GM10266 (cell line): ENCODE data around the gene ZNF385C.

ENCODE experiments used
- DNase-seq: peaks from one replicate; pipeline ENCODE4 v3.0.0; 2012; ENCODE audit errors: extremely low spot score
- CTCF ChIP-seq: IDR thresholded peaks from 2 replicates; pipeline ENCODE4 v1.5.1; 2012; ENCODE audit warnings: mild to moderate bottlenecking, low read depth; ENCODE audit not compliant: control insufficient read depth, insufficient read depth; ENCODE audit errors: missing control alignments

Gene ZNF385C

DNA sequence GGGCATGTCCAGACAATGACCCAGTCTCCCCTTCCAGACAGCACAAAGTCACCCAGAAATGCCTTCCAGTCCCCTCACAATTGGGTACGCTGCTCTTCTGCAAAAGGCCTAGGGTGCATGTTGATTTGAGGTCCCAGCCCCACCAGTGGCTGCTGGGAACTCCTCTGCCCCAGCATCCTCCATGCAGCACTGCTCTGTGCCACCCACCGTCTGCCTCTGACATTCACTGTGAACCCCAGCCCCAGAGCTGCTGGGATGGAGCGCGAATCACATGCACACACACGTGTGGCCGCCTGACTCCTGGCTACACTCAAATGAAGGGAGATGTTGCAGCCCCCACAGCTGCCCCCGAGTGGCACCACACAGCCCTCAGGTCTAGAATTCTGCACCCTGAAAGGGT is 46.6 kb downstream of the ZNF385C start:
- no peak for DNase-seq
- TF ChIP-seq CTCF: no peak

DNA sequence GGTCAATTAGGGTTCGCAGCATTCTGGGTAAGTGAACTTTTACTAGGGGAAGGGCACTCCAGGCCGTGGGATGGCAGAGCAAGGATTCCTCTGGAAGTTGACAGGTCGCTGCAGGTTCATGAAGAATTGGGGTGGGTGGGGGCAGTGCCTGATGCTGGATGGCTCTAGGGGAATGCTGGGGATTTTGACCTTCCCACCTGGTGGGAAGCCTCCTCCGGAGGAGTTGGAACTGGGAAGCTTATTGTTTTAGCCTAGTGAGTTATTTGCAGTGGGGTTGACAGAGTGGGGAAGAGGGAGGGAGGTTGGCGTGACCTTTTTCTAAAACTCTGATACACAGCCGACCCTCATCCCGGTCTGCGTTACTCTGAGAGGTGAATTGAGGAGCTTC is 47.3 kb downstream of the ZNF385C start:
- TF ChIP-seq CTCF: no peak
- DNase-seq: no peak

DNA sequence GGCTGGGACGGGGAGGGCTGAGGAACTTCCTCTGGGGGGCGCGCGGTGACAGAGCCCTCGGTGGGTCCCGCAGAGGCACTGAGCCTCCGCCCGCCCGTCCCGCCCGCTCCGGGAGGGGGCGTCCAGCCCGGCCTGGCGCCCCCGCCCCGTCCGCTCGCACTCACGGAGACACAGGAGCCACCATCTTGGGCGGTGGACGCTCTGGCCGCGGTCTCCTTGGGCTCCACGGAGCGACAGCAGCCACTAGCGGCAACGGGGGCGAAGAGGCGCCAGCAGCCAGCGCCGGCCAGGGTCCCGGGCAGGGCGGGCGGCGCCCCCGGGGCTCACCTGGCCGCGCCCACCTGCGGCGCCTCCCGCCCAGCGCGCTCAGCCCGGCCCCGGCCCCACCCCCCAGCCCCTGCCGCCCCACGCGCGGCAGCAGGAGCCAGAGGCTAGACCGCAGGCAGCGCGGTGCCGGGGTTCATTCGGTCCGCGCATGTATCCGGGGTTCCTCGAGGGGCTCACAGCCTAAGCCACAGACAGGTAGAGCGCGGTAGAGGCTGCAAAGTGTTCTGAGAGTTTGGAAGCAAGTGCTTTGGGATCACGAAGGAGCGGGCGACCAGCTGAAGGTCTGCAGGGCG is 47.8 kb downstream of the ZNF385C start, which contains the start of gene C17orf113:
TSS of gene C17orf113 (minus strand) at position 209 of the 620 bp plus-strand sequence. CDS start 7,225 bp downstream, outside the sequence.
- DNase-seq: peak; percentile 89
- TF ChIP-seq CTCF: peak; percentile 73

DNA sequence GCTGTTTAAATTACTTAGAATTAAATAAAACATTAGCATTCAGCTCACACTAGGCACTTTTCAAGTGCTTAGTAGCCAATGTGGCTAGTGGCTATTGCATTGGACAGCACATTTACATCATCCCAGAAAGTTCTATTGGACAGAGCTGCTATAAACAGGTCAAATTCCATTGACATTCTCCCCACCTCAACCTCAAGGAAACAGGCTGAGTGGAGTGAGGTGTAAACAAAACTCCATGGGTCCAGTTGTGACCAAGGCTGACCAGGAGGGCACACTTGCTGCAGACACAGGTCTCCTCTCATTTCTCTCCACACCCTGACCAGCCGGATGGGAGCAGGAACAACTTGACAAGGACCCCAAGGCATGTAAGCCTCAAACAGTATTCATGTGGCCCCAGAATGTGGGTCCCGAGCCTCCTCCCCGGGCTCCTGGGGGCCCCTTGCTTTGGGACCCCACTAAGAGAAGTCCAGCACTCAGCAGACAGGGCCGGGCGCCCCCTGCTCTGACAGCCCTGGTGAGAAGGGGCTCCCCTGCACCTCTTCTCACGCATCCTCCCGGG is 48.4 kb downstream of the ZNF385C start:
- DNase-seq: no peak
- no peak for TF ChIP-seq CTCF

GRCh38 chr17:42047343-42047742 is 50.9 kb downstream of the ZNF385C start:
- no peak for TF ChIP-seq CTCF
- no peak for DNase-seq

DNA sequence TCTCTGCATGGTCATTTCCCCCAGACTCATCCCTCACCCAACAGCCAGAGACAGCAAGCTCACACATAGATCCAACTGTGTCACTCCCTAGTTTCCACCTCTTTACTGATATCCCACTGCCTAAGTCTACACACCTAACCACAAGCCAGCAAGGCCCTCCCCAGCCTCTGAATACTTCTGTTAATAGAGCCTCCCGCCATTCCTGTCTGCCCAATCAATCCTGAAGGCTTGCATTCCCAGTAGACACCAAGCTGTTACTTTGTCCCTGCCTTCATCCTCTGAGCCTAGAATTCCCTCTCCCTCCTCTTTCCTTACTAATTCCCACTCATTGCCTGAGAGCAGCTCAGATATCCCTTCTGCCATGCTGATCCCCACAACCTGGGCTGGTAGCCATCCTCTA is 52.6 kb downstream of the ZNF385C start:
- no peak for DNase-seq

More for the DNA sequence above, 52.6 kb downstream of the ZNF385C start:
- no peak for TF ChIP-seq CTCF
